Uterus (tissue), 4 donors: ENCODE measurements around the gene RAD50. TPM values are rescaled to one million over a fixed set of nuclear protein-coding genes. Genes with fewer than 3 reads are reported as not detected.

Experiments
- DNase-seq, 2 donors: peaks; one replicate each; pipeline ENCODE4 v3.0.0-alpha.2; 2019 to 2020
- H3K27ac ChIP-seq, 2 donors: fragments of 200-600 bp; sonication (generic); 1 replicate in 1 of 2; 2 replicates in 1 of 2; pipeline ENCODE4 v1.5.1; 2016 to 2018
- H3K27me3 ChIP-seq, 2 donors: fragments of 200-600 bp; sonication (generic); one replicate each; pipeline ENCODE4 v1.5.1; 2018 to 2019; ENCODE audit warnings: control low read depth in 1 of 2
- H3K36me3 ChIP-seq, 2 donors: fragments of 200-600 bp; sonication (generic); one replicate each; pipeline ENCODE4 v1.5.1; 2019; ENCODE audit warnings: control low read depth in 1 of 2
- H3K4me1 ChIP-seq, 2 donors: fragments of 200-600 bp; sonication (generic); one replicate each; pipeline ENCODE4 v1.5.1; 2018 to 2019; ENCODE audit warnings: control low read depth in 1 of 2
- H3K4me3 ChIP-seq, 2 donors: fragments of 200-600 bp; sonication (generic); 1 replicate in 1 of 2; 2 replicates in 1 of 2; pipeline ENCODE4 v1.5.1; 2018 to 2019; ENCODE audit warnings: mild to moderate bottlenecking in 1 of 2
- H3K9me3 ChIP-seq, 2 donors: fragments of 200-600 bp; sonication (generic); one replicate each; pipeline ENCODE4 v1.5.1; 2019; ENCODE audit warnings: control low read depth in 1 of 2
- POLR2A ChIP-seq, 2 donors: fragments of 450-650 bp; IDR thresholded peaks; one replicate each; pipeline ENCODE4 v1.6.1; 2016; ENCODE audit warnings: antibody characterized with exemption in 2 of 2, mild to moderate bottlenecking in 1 of 2, moderate library complexity in 1 of 2
- intact Hi-C: fragments of 100-400 bp; cut with DNase I; formaldehyde crosslinking; loops from one replicate; pipeline ENCODE4 v1.15.1; 2023; ENCODE audit warnings: low total_unique reads
- total RNA-seq, 4 donors: library from RNA; depleted of rRNA in 3 of 4; stranded (reverse); fragments of >200 nt in 3 of 4; gene quantifications; one replicate each; pipeline versions ENCODE4 v1.1.0 to v1.2.4, GENCODE V29; 2014 to 2023
- TF ChIP-seq, protein P1 (sequence below), 4 experiments: fragments of 200-600 bp in 2 of 4; fragments of 450-650 bp in 2 of 4; sonication (generic) in 2 of 4; IDR thresholded peaks; one replicate each; pipeline ENCODE4 v1.5.1; 2016 to 2019; ENCODE audit warnings: antibody characterized with exemption in 4 of 4, mild to moderate bottlenecking in 2 of 4, moderate library complexity in 1 of 4
- donor health status: DM: yes; HTN: yes; CAD: no.

Gene RAD50
- total RNA-seq, 4 donors from 2014 or later, result 13.8 to 50.0 (median 32.6) TPM

GRCh38 chr5:132539716-132540115 is 17.1 kb upstream of the RAD50 start:
- Histone ChIP-seq H3K9me3 (no peaks in the 10 kb centered on the region), H3K4me3 (no peak overlapping the region), H3K36me3 (no peaks in the 10 kb centered on the region), H3K27me3 (no peaks in the 10 kb centered on the region), H3K4me1 (no peaks in the 10 kb centered on the region), H3K27ac (no peak overlapping the region)
- TF ChIP-seq, protein P1, sequence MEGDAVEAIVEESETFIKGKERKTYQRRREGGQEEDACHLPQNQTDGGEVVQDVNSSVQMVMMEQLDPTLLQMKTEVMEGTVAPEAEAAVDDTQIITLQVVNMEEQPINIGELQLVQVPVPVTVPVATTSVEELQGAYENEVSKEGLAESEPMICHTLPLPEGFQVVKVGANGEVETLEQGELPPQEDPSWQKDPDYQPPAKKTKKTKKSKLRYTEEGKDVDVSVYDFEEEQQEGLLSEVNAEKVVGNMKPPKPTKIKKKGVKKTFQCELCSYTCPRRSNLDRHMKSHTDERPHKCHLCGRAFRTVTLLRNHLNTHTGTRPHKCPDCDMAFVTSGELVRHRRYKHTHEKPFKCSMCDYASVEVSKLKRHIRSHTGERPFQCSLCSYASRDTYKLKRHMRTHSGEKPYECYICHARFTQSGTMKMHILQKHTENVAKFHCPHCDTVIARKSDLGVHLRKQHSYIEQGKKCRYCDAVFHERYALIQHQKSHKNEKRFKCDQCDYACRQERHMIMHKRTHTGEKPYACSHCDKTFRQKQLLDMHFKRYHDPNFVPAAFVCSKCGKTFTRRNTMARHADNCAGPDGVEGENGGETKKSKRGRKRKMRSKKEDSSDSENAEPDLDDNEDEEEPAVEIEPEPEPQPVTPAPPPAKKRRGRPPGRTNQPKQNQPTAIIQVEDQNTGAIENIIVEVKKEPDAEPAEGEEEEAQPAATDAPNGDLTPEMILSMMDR (IDR thresholded peaks at IDR 0.05), result no peak
- TF ChIP-seq POLR2A (IDR thresholded peaks at IDR 0.05), result no peak
- intact Hi-C loops, result no loop called here
- DNase-seq, result no peak

GRCh38 chr5:132540149-132540548 is 16.6 kb upstream of the RAD50 start:
- Histone ChIP-seq H3K4me3 (no peak overlapping the region), H3K36me3 (no peaks in the 10 kb centered on the region), H3K4me1 (no peaks in the 10 kb centered on the region), H3K27me3 (no peaks in the 10 kb centered on the region), H3K9me3 (no peaks in the 10 kb centered on the region), H3K27ac (no peak overlapping the region)
- intact Hi-C loops, result no loop called here
- no peak for DNase-seq
- TF ChIP-seq, protein P1 (IDR thresholded peaks at IDR 0.05), result no peak
- no peak for TF ChIP-seq POLR2A (IDR thresholded peaks at IDR 0.05)

DNA sequence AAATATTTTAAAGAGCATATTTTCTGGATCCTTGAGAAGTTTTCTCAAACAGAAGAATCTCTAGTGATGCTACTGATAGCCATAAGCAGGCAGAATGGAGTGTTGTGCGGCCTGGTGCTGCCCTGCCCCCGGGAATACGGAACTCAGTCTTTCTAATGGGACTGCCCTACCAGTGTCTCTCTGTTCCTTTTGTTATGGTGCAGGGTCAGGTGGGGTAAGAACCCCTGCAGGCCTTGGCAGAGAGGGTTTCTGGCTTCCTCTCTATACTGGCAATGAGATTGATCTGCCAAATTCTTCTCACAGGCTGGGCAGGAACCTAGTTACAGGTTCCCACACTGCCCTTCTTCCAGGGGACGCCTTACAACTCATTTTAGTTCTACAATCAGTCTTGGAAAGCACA is 16.0 kb upstream of the RAD50 start:
- no peak for DNase-seq
- no peaks in the 10 kb centered on the region for H3K4me1 ChIP-seq
- TF ChIP-seq, protein P1 (IDR thresholded peaks at IDR 0.05), result no peak
- no peak for TF ChIP-seq POLR2A (IDR thresholded peaks at IDR 0.05)
- intact Hi-C loops, result no loop called here
- H3K27me3 ChIP-seq, result no peaks in the 10 kb centered on the region
- H3K36me3 ChIP-seq, result no peaks in the 10 kb centered on the region
- H3K4me3 ChIP-seq, result no peak overlapping the region
- no peak overlapping the region for H3K27ac ChIP-seq
- H3K9me3 ChIP-seq, result no peaks in the 10 kb centered on the region

DNA sequence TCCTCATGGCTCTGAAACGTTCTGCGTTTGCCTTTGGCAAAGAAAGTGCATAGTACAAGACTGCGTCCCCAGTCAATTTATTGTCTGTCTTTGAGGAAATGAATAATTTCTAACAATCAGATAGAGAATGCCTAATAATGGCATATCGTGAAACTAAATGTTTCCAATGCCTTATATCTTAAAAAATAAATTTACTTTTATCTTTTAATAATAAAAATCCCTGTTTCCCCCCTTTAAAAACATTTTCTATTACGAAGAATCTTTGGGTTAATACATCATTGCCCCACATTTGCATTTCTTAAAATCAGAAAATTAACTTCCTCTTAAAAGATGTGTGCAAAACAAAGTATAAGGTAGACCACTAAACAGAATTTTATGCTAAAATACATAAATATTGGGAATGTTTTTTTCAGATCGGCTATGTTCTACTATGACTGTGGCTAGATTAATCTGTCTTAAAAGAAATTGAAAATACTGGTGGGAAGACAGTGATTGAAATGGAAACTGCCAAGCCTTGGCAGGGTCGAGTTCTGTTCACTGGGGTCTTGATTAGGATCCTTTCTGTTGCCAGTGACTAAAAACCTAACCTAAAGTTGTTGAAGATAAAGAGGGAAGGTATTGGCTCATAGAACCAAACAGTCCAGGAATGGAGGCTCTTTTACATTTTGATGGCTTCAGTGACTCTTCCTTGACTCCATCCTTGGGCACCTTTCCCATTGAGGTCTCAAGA is 13.1 kb upstream of the RAD50 start, which contains the start of gene IL5:
TSS of gene IL5 (minus strand) at position 51 of the 730 bp plus-strand sequence. CDS start at position 7, 44 bp downstream.
- H3K4me1 ChIP-seq, result no peaks in the 10 kb centered on the region
- H3K36me3 ChIP-seq, result no peaks in the 10 kb centered on the region
- DNase-seq, result no peak
- H3K27ac ChIP-seq, result no peak within 1 kb of the TSS
- intact Hi-C loops, result no loop called here
- TF ChIP-seq, protein P1 (IDR thresholded peaks at IDR 0.05), result no peak
- no peak for TF ChIP-seq POLR2A (IDR thresholded peaks at IDR 0.05)
- H3K9me3 ChIP-seq, result no peaks in the 10 kb centered on the region
- H3K4me3 ChIP-seq, result no peak within 1 kb of the TSS
- no peaks in the 10 kb centered on the region for H3K27me3 ChIP-seq

DNA sequence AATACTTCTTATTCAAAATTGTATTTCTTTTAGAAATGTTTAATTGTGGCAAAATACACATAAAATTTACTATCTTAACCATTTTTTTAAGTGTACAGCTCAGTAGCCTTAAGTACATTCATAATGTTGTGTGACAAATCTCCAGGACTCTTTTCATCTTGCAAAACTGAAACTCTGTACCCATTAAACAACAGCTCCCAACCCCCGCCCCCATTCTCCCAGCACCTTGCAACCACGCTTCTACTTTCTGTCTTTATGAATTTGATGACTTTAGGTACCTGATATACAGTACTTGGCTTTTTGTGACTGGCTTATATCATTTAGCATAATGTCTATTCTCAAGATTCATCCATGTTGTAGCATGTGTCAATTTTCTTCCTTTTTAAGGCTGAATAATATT is 10.7 kb upstream of the RAD50 start:
- H3K4me3 ChIP-seq, result no peak overlapping the region
- intact Hi-C loops, result no loop called here
- H3K36me3 ChIP-seq, result no peaks in the 10 kb centered on the region
- no peaks in the 10 kb centered on the region for H3K4me1 ChIP-seq
- no peak for DNase-seq
- H3K9me3 ChIP-seq, result no peaks in the 10 kb centered on the region
- no peaks in the 10 kb centered on the region for H3K27me3 ChIP-seq
- TF ChIP-seq, protein P1 (IDR thresholded peaks at IDR 0.05), result no peak
- no peak for TF ChIP-seq POLR2A (IDR thresholded peaks at IDR 0.05)
- no peak overlapping the region for H3K27ac ChIP-seq
